ENCODE measurements around the gene DIAPH1. TPM values are rescaled to one million over a fixed set of nuclear protein-coding genes. Genes with fewer than 3 reads are reported as not detected.
A peak's percentile ranks its signal among the peaks of the same experiment; 100 is the strongest.

Gene DIAPH1
- 10 to 100 TPM; 34.8 to 57.7 TPM for total RNA-seq

DNA sequence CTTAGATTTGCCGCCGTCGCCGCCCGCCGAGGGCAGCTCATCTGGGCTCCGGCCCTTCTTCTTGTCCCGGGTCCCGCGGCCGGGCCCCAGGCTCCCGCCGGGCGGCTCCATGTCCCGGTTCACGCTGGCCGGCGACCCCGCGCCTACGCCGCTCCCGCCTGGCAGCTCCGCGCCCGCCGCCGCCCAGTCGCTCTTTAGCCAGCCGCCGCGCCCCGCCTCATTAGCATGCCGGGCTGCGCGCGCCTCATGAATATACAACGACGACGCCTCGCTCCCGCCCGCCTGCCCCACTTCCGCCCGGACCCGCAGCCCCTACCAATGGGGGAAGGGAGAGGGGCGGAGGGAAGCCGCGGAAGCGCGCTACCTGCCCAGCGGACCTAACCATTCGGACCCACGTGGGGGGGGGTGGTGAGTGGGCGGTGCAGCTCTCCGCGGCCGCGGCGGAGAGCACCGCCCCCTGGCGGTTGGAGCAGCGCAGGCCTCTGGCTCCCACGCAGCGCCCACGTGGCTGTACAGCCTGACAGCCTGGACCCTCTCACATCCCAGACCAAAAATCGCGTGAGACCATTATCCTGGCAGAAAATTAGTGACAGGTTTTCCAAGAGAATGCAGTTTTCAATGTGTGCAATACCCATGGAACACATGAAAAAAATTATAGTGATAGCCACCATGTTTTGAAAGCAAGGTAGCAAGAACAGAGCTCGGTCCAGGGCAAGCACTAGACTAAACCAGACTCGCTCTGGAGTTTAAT is at the start of gene DIAPH1:
TSS of gene DIAPH1 (minus strand) at position 197 of the 751 bp plus-strand sequence. CDS start at position 111, 86 bp downstream.
- TF ChIP-seq POLR2AphosphoS5 (IDR thresholded peaks at IDR 0.05): peak; percentile 93
- TF ChIP-seq, protein P1, sequence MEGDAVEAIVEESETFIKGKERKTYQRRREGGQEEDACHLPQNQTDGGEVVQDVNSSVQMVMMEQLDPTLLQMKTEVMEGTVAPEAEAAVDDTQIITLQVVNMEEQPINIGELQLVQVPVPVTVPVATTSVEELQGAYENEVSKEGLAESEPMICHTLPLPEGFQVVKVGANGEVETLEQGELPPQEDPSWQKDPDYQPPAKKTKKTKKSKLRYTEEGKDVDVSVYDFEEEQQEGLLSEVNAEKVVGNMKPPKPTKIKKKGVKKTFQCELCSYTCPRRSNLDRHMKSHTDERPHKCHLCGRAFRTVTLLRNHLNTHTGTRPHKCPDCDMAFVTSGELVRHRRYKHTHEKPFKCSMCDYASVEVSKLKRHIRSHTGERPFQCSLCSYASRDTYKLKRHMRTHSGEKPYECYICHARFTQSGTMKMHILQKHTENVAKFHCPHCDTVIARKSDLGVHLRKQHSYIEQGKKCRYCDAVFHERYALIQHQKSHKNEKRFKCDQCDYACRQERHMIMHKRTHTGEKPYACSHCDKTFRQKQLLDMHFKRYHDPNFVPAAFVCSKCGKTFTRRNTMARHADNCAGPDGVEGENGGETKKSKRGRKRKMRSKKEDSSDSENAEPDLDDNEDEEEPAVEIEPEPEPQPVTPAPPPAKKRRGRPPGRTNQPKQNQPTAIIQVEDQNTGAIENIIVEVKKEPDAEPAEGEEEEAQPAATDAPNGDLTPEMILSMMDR (IDR thresholded peaks at IDR 0.05): peak; percentile 97 to 100 (median 100)
- TF ChIP-seq POLR2A (IDR thresholded peaks at IDR 0.05): peak; percentile 95
- Histone ChIP-seq H3K27ac (peak within 1 kb of the TSS; percentile 93 to 94), H3K36me3 (peaks cover 0 to 7% of the 10 kb centered on the region in 2 donors), H3K9me3 (no peaks in the 10 kb centered on the region), H3K27me3 (replicated peaks; ENCODE audit: insufficient read depth) (no peaks in the 10 kb centered on the region), H3K4me1 (replicated peaks) (no peaks in the 10 kb centered on the region), H3K4me3 (peak within 1 kb of the TSS; percentile 92 to 96)
- WGBS: under 1% methylated on average over 68 of the region's 70 CpGs
- peak; percentile 97 for DNase-seq (ENCODE audit: low spot score)
- intact Hi-C loops (cut with DNase I): loop anchor here (1.0 kb wide), 1 partner anchor 27 kb away; no protein-coding TSS in a partner anchor

- no peak for TF ChIP-seq POLR2AphosphoS5 (IDR thresholded peaks at IDR 0.05)
- TF ChIP-seq, protein P1 (IDR thresholded peaks at IDR 0.05): no peak
- H3K4me1 ChIP-seq (replicated peaks): no peaks in the 10 kb centered on the region
- no peak overlapping the region for H3K4me3 ChIP-seq
- H3K36me3 ChIP-seq: no peaks in the 10 kb centered on the region
- no peak overlapping the region for H3K27ac ChIP-seq
- H3K27me3 ChIP-seq (replicated peaks; ENCODE audit: insufficient read depth): no peaks in the 10 kb centered on the region
- H3K9me3 ChIP-seq: no peaks in the 10 kb centered on the region
- intact Hi-C loops (cut with DNase I): no loop called here
- 88% methylated on average over 18 of the region's 18 CpGs for whole genome bisulfite sequencing
- DNase-seq (ENCODE audit: low spot score): no peak
Measured at GRCh38 chr5:141665995-141666940, 47.5 kb upstream of the DIAPH1 start.

- WGBS: 46% methylated on average over 10 of the region's 13 CpGs
- Histone ChIP-seq H3K36me3 (no peaks in the 10 kb centered on the region), H3K27ac (no peak overlapping the region), H3K4me3 (no peak overlapping the region), H3K4me1 (replicated peaks) (no peaks in the 10 kb centered on the region), H3K27me3 (replicated peaks; ENCODE audit: insufficient read depth) (no peaks in the 10 kb centered on the region), H3K9me3 (no peaks in the 10 kb centered on the region)
- TF ChIP-seq, protein P1 (IDR thresholded peaks at IDR 0.05): peak; percentile 72 to 86 (median 74)
- TF ChIP-seq POLR2AphosphoS5 (IDR thresholded peaks at IDR 0.05): peak; percentile 59
- TF ChIP-seq POLR2A (IDR thresholded peaks at IDR 0.05): no peak
- intact Hi-C loops (cut with DNase I): no loop called here
- peak; percentile 73 for DNase-seq (ENCODE audit: low spot score)
Measured at GRCh38 chr5:141664733-141665461, 46.1 kb upstream of the DIAPH1 start.

DNA sequence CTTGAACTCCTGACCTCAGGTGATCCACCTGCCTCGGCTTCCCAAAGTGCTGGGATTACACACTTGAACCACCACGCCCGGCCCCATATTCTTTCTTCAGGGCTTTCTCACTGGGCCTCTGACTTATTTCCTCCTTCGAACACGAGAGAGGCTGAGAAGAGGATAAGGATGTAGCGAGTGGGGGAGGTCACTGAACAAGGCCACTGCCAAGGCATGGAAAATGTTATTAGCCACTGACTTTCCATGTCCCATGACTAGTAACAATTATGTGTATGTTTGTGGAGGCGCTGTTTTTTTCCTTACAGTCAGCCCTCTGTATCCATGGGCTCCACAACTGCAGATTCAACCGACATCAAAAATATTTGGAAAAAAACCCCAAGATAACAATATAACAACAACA is 44.7 kb upstream of the DIAPH1 start:
- H3K36me3 ChIP-seq: no peaks in the 10 kb centered on the region
- intact Hi-C loops (cut with DNase I): no loop called here
- no peaks in the 10 kb centered on the region for H3K27me3 ChIP-seq (replicated peaks; ENCODE audit: insufficient read depth)
- 90% methylated on average over 8 of the region's 8 CpGs for WGBS
- no peak overlapping the region for H3K4me3 ChIP-seq
- DNase-seq (ENCODE audit: low spot score): no peak
- H3K27ac ChIP-seq: no peak overlapping the region
- H3K9me3 ChIP-seq: no peaks in the 10 kb centered on the region
- H3K4me1 ChIP-seq (replicated peaks): no peaks in the 10 kb centered on the region
- TF ChIP-seq, protein P1 (IDR thresholded peaks at IDR 0.05): no peak
- no peak for TF ChIP-seq POLR2A (IDR thresholded peaks at IDR 0.05)
- no peak for TF ChIP-seq POLR2AphosphoS5 (IDR thresholded peaks at IDR 0.05)

Data from prostate gland (tissue), 2 donors.